DND-41 (cell line): ENCODE data around the gene FAM161A.

Source experiments
- CTCF ChIP-seq: IDR thresholded peaks from 2 replicates; pipeline ENCODE4 v1.5.1; 2012; ENCODE audit warnings: borderline replicate concordance, low read length, moderate library complexity, mild to moderate bottlenecking; ENCODE audit not compliant: poor library complexity, severe bottlenecking; ENCODE audit errors: extremely low read depth
- EZH2 ChIP-seq: IDR thresholded peaks from 3 replicates; pipeline ENCODE4 v1.6.1; 2012; ENCODE audit warnings: borderline replicate concordance, low read depth, mild to moderate bottlenecking, moderate library complexity, low read length, inconsistent platforms; ENCODE audit not compliant: severe bottlenecking

- TF ChIP-seq EZH2 (no peak), CTCF (no peak)
Measured at GRCh38 chr2:61877571-61878245, 23.8 kb upstream of the FAM161A start.
